SU-DHL-6 (cell line): ENCODE measurements around the gene SMIM30.

Experiments used
- EZH2phosphoT487 ChIP-seq: fragments of 200-600 bp; sonication (generic), shearing (Covaris generic); conservative IDR thresholded peaks from 2 replicates; pipeline ENCODE4 v1.6.1; 2018; ENCODE audit warnings: mild to moderate bottlenecking, antibody characterized with exemption, low read length, moderate library complexity, mixed read lengths
- TF ChIP-seq, protein P1 (sequence below): fragments of 200-600 bp; sonication (generic); IDR thresholded peaks from one replicate; pipeline ENCODE4 v1.5.1; 2017; ENCODE audit warnings: antibody characterized with exemption, mild to moderate bottlenecking, low read length, moderate library complexity; ENCODE audit not compliant: insufficient read depth, poor library complexity, severe bottlenecking

DNA sequence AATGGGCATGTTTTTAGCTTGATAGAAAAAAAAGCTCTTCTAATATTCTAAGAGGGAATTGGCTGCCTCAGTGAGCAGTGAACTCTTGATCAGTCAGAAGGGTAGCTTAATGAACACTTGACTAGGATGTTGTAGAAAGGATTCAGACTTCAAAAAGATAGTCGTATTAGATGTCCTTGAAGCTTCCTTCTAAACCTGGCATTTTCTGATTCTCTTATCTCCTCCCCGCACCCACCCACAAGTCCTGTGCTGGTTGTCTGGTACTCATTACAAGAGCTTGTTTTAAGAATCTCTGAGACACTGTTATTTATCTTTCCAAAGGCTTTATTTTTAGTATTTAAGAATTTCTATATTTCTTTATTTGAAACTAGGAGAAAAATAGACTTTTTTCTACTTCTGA is 7.4 kb upstream of the SMIM30 start:
- no peak for TF ChIP-seq EZH2phosphoT487
- TF ChIP-seq, protein P1, sequence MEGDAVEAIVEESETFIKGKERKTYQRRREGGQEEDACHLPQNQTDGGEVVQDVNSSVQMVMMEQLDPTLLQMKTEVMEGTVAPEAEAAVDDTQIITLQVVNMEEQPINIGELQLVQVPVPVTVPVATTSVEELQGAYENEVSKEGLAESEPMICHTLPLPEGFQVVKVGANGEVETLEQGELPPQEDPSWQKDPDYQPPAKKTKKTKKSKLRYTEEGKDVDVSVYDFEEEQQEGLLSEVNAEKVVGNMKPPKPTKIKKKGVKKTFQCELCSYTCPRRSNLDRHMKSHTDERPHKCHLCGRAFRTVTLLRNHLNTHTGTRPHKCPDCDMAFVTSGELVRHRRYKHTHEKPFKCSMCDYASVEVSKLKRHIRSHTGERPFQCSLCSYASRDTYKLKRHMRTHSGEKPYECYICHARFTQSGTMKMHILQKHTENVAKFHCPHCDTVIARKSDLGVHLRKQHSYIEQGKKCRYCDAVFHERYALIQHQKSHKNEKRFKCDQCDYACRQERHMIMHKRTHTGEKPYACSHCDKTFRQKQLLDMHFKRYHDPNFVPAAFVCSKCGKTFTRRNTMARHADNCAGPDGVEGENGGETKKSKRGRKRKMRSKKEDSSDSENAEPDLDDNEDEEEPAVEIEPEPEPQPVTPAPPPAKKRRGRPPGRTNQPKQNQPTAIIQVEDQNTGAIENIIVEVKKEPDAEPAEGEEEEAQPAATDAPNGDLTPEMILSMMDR = no peak
